Left ventricle myocardium superior (tissue), 1 donor: Measurements from ENCODE around the gene CES4A. TPM values are rescaled to one million over a fixed set of nuclear protein-coding genes. Genes with fewer than 3 reads are reported as not detected.
"Not testable (repeated sequence)": the region's sequence is repeated elsewhere in the genome, so short reads cannot be mapped to it uniquely, and the experiment has no call there.

Experiments used
- ATAC-seq: fragments of 200-7000 bp; cut with Tn5 transposase; one replicate; pipeline ENCODE4 v1.9.1; 2020; ENCODE audit warnings: mild to moderate bottlenecking, moderate library complexity
- DNase-seq: peaks from one replicate; pipeline ENCODE4 v3.0.0-alpha.2; 2020
- intact Hi-C: fragments of 100-400 bp; cut with micrococcal nuclease; formaldehyde crosslinking; loops from one replicate; pipeline ENCODE4 v1.11.0; 2022
- total RNA-seq: library from RNA; stranded (reverse); fragmentation: NEBNext Ultra II Directional; extraction: Animal tissue kit (Norgen Biotek cat#: 25700); gene quantifications from one replicate; pipeline ENCODE4 v1.2.1, GENCODE V29; 2021
- donor health status: DM: no; HTN: yes; CAD: no; lungs with severe emphysema.

CES4A gene
- total RNA-seq, 1 donor from 2014 or later = 6.7 TPM

- ATAC-seq = peak; percentile 76
- peak; percentile 73 for DNase-seq
- intact Hi-C loops = no loop called here
These were observed 34.2 kb upstream of the CES4A start for GRCh38 chr16:66954097-66954659.

- intact Hi-C loops, ATAC-seq, DNase-seq: not testable (repeated sequence)
These were observed 32.8 kb upstream of the CES4A start for GRCh38 chr16:66955363-66956153.

DNA sequence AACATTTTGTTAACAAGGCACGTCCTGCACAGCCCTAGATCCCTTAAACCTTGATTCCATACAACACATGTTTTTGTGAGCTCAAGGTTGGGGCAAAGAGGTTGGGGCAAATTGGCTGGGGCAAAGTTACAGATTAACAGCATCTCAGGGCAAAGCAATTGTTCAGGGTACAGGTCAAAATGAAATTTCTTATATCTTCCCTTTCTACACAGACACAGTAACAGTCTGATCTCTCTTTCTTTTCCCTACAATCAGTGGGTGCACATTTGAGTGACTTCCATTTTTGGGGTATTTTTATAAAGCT, 32.3 kb upstream of the CES4A start:
- DNase-seq, ATAC-seq, intact Hi-C loops: not testable (repeated sequence)

GRCh38 chr16:66958857-66959703, 29.3 kb upstream of the CES4A start:
- intact Hi-C loops = no loop called here
- ATAC-seq (no peak), DNase-seq (no peak)

DNA sequence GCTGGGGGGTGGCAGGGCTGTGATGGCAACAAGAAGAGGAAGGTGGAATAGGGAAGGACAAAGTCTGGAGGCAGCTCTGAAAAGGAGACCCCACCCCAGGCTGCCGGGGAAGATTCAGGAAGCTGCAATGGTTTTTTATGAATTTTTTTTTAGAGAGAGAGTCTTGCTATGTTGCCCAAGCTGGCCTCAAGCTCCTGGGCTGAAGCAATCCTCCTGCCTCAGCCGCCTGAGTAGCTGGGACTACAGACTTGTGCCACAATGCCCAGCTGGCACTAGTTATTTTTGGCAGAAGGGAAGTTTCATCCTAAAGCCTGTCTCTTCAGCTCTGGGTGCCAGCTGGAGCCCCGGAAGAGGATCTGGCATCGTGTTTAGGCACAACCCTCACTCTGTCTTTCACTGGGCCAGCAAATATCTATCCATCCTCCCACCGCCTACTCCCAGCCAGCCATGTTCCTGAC, 28.7 kb upstream of the CES4A start:
- intact Hi-C loops = no loop called here
- ATAC-seq (peak; percentile 65), DNase-seq (peak; percentile 48)

DNA sequence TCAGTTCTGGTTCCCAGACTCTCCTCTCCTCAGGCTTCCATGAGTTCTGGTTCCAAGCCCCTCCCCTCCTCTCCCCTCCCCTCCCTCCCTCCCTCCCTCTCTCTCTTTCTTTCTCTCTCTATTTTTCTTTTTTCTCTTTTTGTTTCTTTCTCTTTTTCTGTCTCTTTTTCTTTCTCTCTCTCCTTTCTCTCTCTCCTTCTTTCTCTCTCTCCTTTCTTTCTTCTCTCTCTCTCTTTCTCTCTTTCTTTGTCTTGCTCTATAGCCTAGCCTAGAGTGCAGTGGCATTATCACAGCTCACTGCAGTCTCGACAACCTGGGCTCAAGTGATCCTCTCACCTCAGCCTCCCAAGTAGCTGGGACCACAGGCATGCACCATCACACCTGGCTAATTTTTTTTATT, 28.1 kb upstream of the CES4A start:
- no peak for ATAC-seq
- intact Hi-C loops = no loop called here
- DNase-seq = no peak

- intact Hi-C loops = no loop called here
- peak; percentile 67 for DNase-seq
- peak; percentile 71 for ATAC-seq
These were observed 27.2 kb upstream of the CES4A start, which contains the start of gene CES3 for GRCh38 chr16:66961065-66961744. CES3 (plus strand) TSS chr16:66961266; CDS start chr16:66961308, 42 bp downstream.

DNA sequence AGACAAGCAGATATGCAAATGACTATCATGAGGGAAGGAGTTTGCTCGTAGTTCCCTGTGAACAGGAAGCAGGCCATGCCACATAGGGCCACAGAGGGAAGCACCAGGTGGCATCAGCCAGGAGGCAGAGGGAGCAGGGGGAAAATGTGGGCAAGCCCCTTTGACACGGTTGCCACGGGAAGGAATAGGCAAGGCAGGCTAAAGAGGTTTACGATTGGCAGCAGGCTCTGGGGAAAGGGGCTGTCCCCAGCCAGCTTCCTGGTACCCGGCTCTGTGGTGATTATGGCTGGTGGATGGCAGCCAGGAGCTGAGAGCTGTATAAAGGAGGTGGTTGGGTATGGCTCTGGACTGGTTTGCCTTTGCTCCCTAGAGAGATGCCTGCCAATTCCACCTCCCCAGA, 26.5 kb upstream of the CES4A start:
- ATAC-seq (peak; percentile 31), DNase-seq (no peak)
- intact Hi-C loops = no loop called here

- ATAC-seq = no peak
- intact Hi-C loops = no loop called here
- DNase-seq = no peak
These were observed 24.3 kb upstream of the CES4A start for GRCh38 chr16:66964049-66964448.

DNA sequence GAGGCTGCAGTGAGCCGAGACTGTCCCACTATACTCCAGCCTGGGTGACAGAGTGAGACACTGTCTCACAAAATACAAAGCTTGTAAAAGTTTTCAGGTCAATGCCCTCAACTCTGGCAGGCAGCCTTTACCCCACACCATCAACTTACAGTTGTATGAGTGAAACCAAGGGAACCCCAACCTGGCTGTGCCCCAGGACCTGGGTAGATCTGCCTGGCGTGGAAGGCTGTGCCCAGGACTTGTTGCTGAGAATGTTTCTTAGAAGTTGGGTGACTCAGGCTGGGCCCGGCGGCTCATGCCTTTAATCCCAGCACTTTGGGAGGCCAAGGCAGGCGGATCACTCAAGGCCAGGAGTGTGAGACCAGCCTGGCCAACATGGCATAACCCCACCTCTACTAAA, 19.5 kb upstream of the CES4A start:
- intact Hi-C loops = no loop called here
- DNase-seq = peak; percentile 6
- ATAC-seq = no peak

- intact Hi-C loops = no loop called here
- DNase-seq = peak; percentile 24
- ATAC-seq = no peak
These were observed 17.3 kb upstream of the CES4A start for GRCh38 chr16:66970775-66971720.

- intact Hi-C loops = no loop called here
- DNase-seq (peak; percentile 22), ATAC-seq (no peak)
These were observed 15.4 kb upstream of the CES4A start for GRCh38 chr16:66972983-66973382.

DNA sequence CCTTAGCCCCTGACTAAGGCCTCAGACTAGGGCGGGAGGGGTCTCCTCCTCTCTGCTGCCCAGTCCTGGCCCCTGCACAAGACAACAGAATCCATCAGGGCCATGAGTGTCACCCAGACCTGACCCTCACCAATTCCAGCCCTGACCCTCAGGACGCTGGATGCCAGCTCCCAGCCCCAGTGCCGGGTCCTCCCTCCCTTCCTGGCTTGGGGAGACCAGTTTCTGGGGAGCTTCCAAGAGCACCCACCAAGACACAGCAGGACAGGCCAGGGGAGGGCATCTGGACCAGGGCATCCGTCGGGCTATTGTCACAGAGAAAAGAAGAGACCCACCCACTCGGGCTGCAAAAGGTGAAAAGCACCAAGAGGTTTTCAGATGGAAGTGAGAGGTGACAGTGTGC, 14.7 kb upstream of the CES4A start:
- DNase-seq (no peak), ATAC-seq (no peak)
- intact Hi-C loops = no loop called here

DNA sequence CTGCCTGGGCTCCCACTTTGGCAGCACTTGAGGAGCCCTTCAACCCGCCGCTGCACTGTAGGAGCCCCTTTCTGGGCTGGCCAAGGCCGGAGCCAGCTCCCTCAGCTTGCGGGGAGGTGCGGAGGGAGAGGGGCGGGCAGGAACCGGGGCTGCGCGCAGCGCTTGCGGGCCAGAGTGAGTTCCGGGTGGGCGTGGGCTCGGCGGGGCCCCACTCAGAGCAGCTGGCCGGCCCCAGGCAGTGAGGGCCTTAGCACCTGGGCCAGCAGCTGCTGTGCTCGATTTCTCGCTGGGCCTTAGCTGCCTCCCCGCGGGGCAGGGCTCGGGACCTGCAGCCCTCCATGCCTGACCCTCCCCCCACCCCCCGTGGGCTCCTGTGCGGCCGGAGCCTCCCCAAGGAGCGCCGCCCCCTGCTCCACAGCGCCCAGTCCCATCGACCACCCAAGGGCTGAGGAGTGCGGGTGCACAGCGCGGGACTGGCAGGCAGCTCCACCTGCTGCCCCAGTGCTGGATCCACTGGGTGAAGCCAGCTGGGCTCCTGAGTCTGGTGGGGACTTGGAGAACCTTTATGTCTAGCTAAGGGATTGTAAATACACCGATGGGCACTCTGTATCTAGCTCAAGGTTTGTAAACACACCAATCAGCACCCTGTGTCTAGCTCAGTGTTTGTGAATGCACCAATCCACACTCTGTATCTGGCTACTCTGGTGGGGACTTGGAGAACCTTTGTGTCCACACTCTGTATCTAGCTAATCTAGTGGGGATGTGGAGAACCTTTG, 14.0 kb upstream of the CES4A start:
- ATAC-seq, intact Hi-C loops: not testable (repeated sequence)
- peak; percentile 10 for DNase-seq

GRCh38 chr16:66974932-66975246, 13.5 kb upstream of the CES4A start:
- not testable (repeated sequence) for ATAC-seq
- peak; percentile 19 for DNase-seq
- intact Hi-C loops = loop anchor here (5.0 kb wide), 1 partner anchor 182 kb away; the partner anchor contains the start of genes FBXL8 and TRADD

- peak; percentile 7 for DNase-seq
- intact Hi-C loops = loop anchor here (5.0 kb wide), 1 partner anchor 182 kb away; the partner anchor contains the start of genes FBXL8 and TRADD
These were observed 13.0 kb upstream of the CES4A start for GRCh38 chr16:66975302-66975893.

GRCh38 chr16:66976746-66977145, 11.6 kb upstream of the CES4A start:
- intact Hi-C loops = loop anchor here (5.0 kb wide), 1 partner anchor 181 kb away; the partner anchor contains the start of genes FBXL8 and TRADD
- no peak for ATAC-seq

More at GRCh38 chr16:66975302-66975893, 13.0 kb upstream of the CES4A start:
- ATAC-seq = no peak

More at GRCh38 chr16:66976746-66977145, 11.6 kb upstream of the CES4A start:
- no peak for DNase-seq
